ENCODE measurements around the gene ZBTB16. TPM values are rescaled to one million over a fixed set of nuclear protein-coding genes. Genes with fewer than 3 reads are reported as not detected.

The ZBTB16 gene
- total RNA-seq, 1 donor from 2014 or later, result 39.4 TPM

DNA sequence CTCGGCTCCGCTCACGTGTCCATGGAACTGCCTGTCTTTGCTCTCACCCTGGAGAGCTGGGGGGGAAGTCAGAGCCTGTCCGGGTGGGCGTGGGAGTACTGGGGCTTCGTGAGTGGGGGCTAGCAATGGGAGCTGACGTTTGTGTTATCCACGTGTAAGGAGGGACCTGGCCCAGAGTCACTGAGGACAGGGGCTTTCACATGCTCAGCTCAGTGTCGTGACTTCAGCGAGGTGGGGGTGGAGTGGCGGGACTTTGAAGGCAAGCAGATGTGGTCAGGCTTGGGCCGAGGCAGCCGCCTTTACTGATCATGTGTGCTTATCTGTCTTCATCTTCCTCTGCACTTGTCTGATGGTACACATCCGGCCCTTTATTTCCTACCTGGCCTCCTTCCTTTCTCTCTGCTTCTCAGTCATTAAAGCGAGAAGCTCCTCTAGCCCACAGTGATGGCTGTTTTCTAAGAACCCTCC, 123.6 kb downstream of the ZBTB16 start:
- Mint-ChIP-seq H3K9me3 (peaks cover 3% of the 10 kb centered on the region), H3K4me3 (peak overlapping the region; percentile 63), H3K27ac (ENCODE audit: unreplicated experiment) (peak overlapping the region; percentile 99), H3K4me1 (peaks cover 57% of the 10 kb centered on the region), H3K27me3 (ENCODE audit: low read depth) (no peaks in the 10 kb centered on the region), H3K36me3 (ENCODE audit: low read depth) (peaks cover 23% of the 10 kb centered on the region)
- no peak for DNase-seq (ENCODE audit: low read depth, low spot score)
- TF ChIP-seq, protein P1, sequence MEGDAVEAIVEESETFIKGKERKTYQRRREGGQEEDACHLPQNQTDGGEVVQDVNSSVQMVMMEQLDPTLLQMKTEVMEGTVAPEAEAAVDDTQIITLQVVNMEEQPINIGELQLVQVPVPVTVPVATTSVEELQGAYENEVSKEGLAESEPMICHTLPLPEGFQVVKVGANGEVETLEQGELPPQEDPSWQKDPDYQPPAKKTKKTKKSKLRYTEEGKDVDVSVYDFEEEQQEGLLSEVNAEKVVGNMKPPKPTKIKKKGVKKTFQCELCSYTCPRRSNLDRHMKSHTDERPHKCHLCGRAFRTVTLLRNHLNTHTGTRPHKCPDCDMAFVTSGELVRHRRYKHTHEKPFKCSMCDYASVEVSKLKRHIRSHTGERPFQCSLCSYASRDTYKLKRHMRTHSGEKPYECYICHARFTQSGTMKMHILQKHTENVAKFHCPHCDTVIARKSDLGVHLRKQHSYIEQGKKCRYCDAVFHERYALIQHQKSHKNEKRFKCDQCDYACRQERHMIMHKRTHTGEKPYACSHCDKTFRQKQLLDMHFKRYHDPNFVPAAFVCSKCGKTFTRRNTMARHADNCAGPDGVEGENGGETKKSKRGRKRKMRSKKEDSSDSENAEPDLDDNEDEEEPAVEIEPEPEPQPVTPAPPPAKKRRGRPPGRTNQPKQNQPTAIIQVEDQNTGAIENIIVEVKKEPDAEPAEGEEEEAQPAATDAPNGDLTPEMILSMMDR (conservative IDR thresholded peaks at IDR 0.05), result no peak

DNA sequence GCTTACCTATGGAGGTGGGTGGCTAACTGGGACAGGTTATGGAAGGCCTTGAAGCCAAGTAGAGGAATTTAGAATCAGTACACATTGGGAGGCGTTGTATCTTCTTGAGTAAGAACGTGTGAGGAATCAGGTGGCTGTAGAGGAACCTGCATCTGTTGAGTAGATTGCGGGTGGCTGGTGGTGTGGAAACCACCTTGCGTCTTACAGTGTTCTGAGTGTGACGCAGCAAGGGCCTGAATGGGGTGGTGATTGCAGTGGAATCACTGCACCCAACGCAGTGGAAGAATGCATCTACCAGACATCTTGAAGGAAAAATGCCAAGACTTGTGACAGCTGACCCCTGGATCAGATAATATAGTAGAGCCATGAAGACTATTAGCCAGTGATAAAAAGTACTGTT, 125.9 kb downstream of the ZBTB16 start:
- Mint-ChIP-seq H3K4me1 (peaks cover 36% of the 10 kb centered on the region), H3K36me3 (ENCODE audit: low read depth) (peaks cover 29% of the 10 kb centered on the region), H3K27ac (ENCODE audit: unreplicated experiment) (no peak overlapping the region), H3K4me3 (no peak overlapping the region), H3K9me3 (peaks cover 8% of the 10 kb centered on the region), H3K27me3 (ENCODE audit: low read depth) (no peaks in the 10 kb centered on the region)
- no peak for DNase-seq (ENCODE audit: low read depth, low spot score)
- TF ChIP-seq, protein P1 (conservative IDR thresholded peaks at IDR 0.05), result no peak

DNA sequence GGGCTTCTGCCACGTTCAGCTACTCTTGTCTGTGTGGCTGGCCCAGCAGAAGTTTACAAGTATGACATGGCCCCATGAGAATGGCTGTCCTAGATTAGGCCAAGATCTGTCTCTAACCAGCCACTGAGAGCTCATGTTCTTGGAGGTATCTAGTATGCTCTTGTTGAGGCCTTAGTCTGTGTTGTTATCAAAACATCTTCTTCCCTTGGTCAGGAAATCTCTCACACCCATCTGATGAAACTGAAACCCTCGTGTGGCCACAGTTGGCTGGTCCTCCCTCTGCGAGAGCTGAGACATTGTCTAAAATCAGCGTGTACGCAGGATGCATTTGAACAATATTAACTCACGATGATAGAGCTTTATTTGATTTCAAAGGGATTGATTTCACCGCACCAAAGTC, 127.7 kb downstream of the ZBTB16 start:
- Mint-ChIP-seq H3K9me3 (peaks cover 14% of the 10 kb centered on the region), H3K27me3 (ENCODE audit: low read depth) (no peaks in the 10 kb centered on the region), H3K4me1 (peaks cover 26% of the 10 kb centered on the region), H3K36me3 (ENCODE audit: low read depth) (peaks cover 41% of the 10 kb centered on the region), H3K4me3 (no peak overlapping the region), H3K27ac (ENCODE audit: unreplicated experiment) (no peak overlapping the region)
- DNase-seq (ENCODE audit: low read depth, low spot score), result no peak
- TF ChIP-seq, protein P1 (conservative IDR thresholded peaks at IDR 0.05), result no peak

DNA sequence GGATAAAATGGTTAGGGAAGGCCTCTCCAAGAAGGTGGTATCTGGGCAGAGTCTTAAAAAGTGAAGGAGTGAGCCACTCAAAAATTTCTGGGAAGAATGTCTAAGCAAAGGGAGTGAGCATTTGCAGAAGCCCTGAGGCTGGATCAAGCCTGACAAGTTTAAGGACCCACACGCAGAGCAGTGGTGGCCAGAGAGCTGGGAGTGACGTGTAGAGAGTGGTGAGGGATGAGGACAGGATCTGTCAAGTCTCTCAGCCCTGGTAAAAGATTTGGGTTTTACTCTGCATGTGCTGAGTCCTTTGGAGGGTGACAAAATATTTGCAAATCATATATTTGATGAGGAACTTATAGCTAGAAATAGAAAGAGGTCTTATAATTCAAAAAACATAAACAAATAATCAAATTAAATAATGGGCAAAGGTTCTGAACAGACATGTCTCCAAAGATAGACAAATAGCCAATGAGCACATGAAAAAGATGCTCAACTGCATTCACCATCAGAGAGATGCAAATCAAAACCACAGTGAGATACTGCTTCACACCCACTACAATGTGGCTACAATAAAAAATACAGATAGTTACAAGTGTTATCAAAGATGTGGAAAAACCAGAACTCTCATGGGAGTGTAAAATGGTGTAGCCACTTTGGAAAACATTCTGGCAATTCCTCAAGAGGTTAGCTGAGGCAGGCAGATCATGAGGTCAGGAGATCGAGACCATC, 129.5 kb downstream of the ZBTB16 start:
- peaks cover 25% of the 10 kb centered on the region for H3K4me1 Mint-ChIP-seq
- H3K27me3 Mint-ChIP-seq (ENCODE audit: low read depth), result no peaks in the 10 kb centered on the region
- DNase-seq (ENCODE audit: low read depth, low spot score), result no peak
- TF ChIP-seq, protein P1 (conservative IDR thresholded peaks at IDR 0.05), result no peak
- H3K36me3 Mint-ChIP-seq (ENCODE audit: low read depth), result peaks cover 37% of the 10 kb centered on the region
- H3K9me3 Mint-ChIP-seq, result peaks cover 11% of the 10 kb centered on the region
- no peak overlapping the region for H3K27ac Mint-ChIP-seq (ENCODE audit: unreplicated experiment)
- H3K4me3 Mint-ChIP-seq, result no peak overlapping the region

DNA sequence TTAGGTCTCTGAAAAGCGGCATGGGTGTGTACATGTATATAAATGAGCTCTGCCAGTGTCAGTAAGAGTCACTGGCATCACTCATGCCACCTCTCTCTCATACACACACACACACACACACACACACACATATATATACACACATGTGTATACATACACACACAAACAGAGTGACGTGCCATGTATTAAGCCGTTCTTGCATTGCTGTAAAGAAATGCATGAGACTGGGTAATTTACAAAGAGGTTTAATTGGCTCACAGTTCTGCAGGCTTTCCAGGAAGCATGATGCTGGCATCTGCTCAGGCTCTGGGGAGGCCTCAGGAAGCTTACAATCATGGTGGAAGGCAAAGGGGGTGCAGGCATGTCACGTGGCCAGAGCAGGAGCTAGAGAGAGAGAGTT, 131.1 kb downstream of the ZBTB16 start:
- TF ChIP-seq, protein P1 (conservative IDR thresholded peaks at IDR 0.05), result no peak
- Mint-ChIP-seq H3K4me3 (no peak overlapping the region), H3K4me1 (peaks cover 35% of the 10 kb centered on the region), H3K27me3 (ENCODE audit: low read depth) (no peaks in the 10 kb centered on the region), H3K9me3 (peaks cover 11% of the 10 kb centered on the region), H3K27ac (ENCODE audit: unreplicated experiment) (no peak overlapping the region), H3K36me3 (ENCODE audit: low read depth) (peaks cover 37% of the 10 kb centered on the region)
- DNase-seq (ENCODE audit: low read depth, low spot score), result no peak
